ENCODE measurements around the gene DPYD. TPM values are rescaled to one million over a fixed set of nuclear protein-coding genes. Genes with fewer than 3 reads are reported as not detected.

Gene DPYD
- polyA plus RNA-seq, 1 of the 3 experiments (the other 2 are of a cell fraction): 23.0 TPM

DNA sequence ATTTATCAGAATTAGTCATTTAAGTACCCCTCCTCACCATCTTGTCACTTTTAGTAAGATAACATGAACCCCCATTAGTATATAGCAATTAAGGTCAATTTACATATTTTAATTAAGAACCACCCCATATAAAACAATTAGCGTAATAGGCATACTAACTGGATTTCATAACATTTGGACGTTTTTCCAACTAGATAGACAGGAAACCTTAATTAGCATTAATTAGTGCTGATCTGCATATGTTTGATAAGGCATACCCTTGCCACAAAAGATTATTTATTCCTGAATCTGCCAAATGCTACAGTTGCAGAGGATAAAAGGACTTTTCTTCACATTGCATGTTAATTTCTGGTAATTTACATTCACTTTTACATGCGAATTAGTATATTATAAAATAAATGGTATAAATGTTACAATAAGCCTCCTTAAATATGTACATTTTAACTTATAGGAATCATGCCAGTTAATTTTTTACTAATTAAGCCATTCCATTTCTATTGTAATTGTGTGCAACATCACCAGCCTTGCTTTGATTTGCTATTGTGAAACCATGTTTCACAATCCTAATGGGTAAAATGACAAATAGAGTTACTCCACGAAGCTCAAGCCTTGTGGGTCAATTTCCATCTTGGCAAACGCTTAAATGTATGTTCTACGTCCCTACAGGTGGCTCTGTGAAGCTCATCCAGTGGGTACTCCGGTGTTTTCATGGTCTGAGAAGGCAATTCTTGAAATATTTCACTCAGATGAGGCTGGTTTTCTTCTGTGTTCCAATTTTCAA lies 469.6 kb downstream of the DPYD start:
- POLR2A ChIA-PET: no interaction called here
- Histone ChIP-seq H3K4me1 (ENCODE audit: control insufficient read depth in 1 of 2, insufficient read depth in 2 of 2, low read depth in 1 of 2, low read length in 1 of 2) (no peaks in the 10 kb centered on the region), H3K4me3 (ENCODE audit: low read depth in 2 of 2, low read length in 1 of 2) (no peak overlapping the region), H4K20me1 (ENCODE audit: insufficient read depth) (no peaks in the 10 kb centered on the region), H3K9me3 (no peaks in the 10 kb centered on the region), H3K79me2 (ENCODE audit: insufficient read depth) (peaks cover 4% of the 10 kb centered on the region; the same call in 1 of the 2 replicates), H2AFZ (ENCODE audit: low read depth) (no peak overlapping the region), H3K36me3 (replicated peaks in 1 of 2; ENCODE audit: control insufficient read depth in 1 of 2, insufficient read depth in 2 of 2, low read length in 1 of 2) (peaks cover 2 to 36% of the 10 kb centered on the region in 2 experiments), H3F3A (replicated peaks; ENCODE audit: insufficient read depth) (peaks cover 15% of the 10 kb centered on the region), H3K9ac (no peak overlapping the region), H3K9me2 (no peaks in the 10 kb centered on the region), H3K4me2 (no peak overlapping the region), H3K27me3 (ENCODE audit: insufficient read depth) (no peaks in the 10 kb centered on the region), H3K27ac (ENCODE audit: low read depth in 2 of 2, low read length in 1 of 2) (no peak overlapping the region)
- TF ChIP-seq RCOR1 (IDR thresholded peaks at IDR 0.05; ENCODE audit: low read length): no peak
- no peak for TF ChIP-seq RFX5 (IDR thresholded peaks at IDR 0.05; ENCODE audit: low read length)
- TF ChIP-seq, protein P1, sequence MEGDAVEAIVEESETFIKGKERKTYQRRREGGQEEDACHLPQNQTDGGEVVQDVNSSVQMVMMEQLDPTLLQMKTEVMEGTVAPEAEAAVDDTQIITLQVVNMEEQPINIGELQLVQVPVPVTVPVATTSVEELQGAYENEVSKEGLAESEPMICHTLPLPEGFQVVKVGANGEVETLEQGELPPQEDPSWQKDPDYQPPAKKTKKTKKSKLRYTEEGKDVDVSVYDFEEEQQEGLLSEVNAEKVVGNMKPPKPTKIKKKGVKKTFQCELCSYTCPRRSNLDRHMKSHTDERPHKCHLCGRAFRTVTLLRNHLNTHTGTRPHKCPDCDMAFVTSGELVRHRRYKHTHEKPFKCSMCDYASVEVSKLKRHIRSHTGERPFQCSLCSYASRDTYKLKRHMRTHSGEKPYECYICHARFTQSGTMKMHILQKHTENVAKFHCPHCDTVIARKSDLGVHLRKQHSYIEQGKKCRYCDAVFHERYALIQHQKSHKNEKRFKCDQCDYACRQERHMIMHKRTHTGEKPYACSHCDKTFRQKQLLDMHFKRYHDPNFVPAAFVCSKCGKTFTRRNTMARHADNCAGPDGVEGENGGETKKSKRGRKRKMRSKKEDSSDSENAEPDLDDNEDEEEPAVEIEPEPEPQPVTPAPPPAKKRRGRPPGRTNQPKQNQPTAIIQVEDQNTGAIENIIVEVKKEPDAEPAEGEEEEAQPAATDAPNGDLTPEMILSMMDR (IDR thresholded peaks at IDR 0.05): no peak
- TF ChIP-seq, protein P2, sequence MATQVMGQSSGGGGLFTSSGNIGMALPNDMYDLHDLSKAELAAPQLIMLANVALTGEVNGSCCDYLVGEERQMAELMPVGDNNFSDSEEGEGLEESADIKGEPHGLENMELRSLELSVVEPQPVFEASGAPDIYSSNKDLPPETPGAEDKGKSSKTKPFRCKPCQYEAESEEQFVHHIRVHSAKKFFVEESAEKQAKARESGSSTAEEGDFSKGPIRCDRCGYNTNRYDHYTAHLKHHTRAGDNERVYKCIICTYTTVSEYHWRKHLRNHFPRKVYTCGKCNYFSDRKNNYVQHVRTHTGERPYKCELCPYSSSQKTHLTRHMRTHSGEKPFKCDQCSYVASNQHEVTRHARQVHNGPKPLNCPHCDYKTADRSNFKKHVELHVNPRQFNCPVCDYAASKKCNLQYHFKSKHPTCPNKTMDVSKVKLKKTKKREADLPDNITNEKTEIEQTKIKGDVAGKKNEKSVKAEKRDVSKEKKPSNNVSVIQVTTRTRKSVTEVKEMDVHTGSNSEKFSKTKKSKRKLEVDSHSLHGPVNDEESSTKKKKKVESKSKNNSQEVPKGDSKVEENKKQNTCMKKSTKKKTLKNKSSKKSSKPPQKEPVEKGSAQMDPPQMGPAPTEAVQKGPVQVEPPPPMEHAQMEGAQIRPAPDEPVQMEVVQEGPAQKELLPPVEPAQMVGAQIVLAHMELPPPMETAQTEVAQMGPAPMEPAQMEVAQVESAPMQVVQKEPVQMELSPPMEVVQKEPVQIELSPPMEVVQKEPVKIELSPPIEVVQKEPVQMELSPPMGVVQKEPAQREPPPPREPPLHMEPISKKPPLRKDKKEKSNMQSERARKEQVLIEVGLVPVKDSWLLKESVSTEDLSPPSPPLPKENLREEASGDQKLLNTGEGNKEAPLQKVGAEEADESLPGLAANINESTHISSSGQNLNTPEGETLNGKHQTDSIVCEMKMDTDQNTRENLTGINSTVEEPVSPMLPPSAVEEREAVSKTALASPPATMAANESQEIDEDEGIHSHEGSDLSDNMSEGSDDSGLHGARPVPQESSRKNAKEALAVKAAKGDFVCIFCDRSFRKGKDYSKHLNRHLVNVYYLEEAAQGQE (IDR thresholded peaks at IDR 0.05; ENCODE audit: low read depth, low read length): no peak
- no peak for TF ChIP-seq ELF1 (IDR thresholded peaks at IDR 0.05)
- TF ChIP-seq GABPA (IDR thresholded peaks at IDR 0.05; ENCODE audit: low read depth): no peak
- no peak for TF ChIP-seq RAD21 (IDR thresholded peaks at IDR 0.05; ENCODE audit: low read length)
- TF ChIP-seq, protein P3, sequence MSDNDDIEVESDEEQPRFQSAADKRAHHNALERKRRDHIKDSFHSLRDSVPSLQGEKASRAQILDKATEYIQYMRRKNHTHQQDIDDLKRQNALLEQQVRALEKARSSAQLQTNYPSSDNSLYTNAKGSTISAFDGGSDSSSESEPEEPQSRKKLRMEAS (IDR thresholded peaks at IDR 0.05; ENCODE audit: low read depth): no peak
- TF ChIP-seq MEF2A (IDR thresholded peaks at IDR 0.05; ENCODE audit: borderline replicate concordance, low read depth): no peak
- TF ChIP-seq, protein P4, sequence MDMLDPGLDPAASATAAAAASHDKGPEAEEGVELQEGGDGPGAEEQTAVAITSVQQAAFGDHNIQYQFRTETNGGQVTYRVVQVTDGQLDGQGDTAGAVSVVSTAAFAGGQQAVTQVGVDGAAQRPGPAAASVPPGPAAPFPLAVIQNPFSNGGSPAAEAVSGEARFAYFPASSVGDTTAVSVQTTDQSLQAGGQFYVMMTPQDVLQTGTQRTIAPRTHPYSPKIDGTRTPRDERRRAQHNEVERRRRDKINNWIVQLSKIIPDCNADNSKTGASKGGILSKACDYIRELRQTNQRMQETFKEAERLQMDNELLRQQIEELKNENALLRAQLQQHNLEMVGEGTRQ (IDR thresholded peaks at IDR 0.05; ENCODE audit: borderline replicate concordance, low read depth, low read length): no peak
- TF ChIP-seq JUND (IDR thresholded peaks at IDR 0.05): no peak
- no peak for TF ChIP-seq EP300 (IDR thresholded peaks at IDR 0.05; ENCODE audit: borderline replicate concordance in 1 of 2, low read depth in 1 of 2, low read length in 1 of 2)
- no peak for TF ChIP-seq NFIC (IDR thresholded peaks at IDR 0.05; ENCODE audit: borderline replicate concordance)
- TF ChIP-seq CHD2 (IDR thresholded peaks at IDR 0.05; ENCODE audit: low read length, partially characterized antibody): no peak
- TF ChIP-seq YY1 (IDR thresholded peaks at IDR 0.05; ENCODE audit: low read depth): no peak
- no peak for TF ChIP-seq MXI1 (IDR thresholded peaks at IDR 0.05; ENCODE audit: low read depth, low read length)
- TF ChIP-seq, protein P5, sequence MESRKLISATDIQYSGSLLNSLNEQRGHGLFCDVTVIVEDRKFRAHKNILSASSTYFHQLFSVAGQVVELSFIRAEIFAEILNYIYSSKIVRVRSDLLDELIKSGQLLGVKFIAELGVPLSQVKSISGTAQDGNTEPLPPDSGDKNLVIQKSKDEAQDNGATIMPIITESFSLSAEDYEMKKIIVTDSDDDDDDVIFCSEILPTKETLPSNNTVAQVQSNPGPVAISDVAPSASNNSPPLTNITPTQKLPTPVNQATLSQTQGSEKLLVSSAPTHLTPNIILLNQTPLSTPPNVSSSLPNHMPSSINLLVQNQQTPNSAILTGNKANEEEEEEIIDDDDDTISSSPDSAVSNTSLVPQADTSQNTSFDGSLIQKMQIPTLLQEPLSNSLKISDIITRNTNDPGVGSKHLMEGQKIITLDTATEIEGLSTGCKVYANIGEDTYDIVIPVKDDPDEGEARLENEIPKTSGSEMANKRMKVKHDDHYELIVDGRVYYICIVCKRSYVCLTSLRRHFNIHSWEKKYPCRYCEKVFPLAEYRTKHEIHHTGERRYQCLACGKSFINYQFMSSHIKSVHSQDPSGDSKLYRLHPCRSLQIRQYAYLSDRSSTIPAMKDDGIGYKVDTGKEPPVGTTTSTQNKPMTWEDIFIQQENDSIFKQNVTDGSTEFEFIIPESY (IDR thresholded peaks at IDR 0.05; ENCODE audit: borderline replicate concordance, low read depth): no peak
- no peak for TF ChIP-seq POLR2AphosphoS5 (IDR thresholded peaks at IDR 0.05; ENCODE audit: low read depth, low read length)
- no peak for TF ChIP-seq TEAD4 (IDR thresholded peaks at IDR 0.05; ENCODE audit: borderline replicate concordance, insufficient read depth)
- TF ChIP-seq TCF12 (IDR thresholded peaks at IDR 0.05): no peak
- 91% methylated on average over 7 of the region's 7 CpGs for WGBS (ENCODE audit: low lambda C conversion rate)
- no peak for DNase-seq
- CTCF ChIA-PET: no interaction called here
